ENCODE data around the gene TOGARAM2.

Gene TOGARAM2

DNA sequence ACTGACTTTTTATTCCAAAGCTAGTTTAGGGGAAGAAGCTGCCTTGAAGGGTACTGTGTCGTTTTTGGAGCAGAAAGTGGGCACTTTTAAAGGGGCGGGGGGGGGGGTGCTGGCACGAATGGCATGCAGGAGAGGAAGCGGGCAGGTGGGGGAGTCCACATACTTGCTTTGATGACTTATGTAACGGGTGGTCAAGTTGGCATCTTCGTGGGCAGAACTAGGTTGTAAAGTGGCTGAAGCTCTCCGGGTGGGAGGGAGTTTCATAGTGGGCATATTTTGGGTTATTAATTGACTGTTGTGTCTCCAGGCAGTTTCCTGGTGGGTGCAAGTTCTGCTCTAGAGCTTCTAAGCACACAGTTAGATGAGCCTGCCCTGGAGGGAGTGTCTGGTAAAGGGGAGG, 73.3 kb downstream of the TOGARAM2 start:
- no peak for DNase-seq (ENCODE audit: low read depth)

DNA sequence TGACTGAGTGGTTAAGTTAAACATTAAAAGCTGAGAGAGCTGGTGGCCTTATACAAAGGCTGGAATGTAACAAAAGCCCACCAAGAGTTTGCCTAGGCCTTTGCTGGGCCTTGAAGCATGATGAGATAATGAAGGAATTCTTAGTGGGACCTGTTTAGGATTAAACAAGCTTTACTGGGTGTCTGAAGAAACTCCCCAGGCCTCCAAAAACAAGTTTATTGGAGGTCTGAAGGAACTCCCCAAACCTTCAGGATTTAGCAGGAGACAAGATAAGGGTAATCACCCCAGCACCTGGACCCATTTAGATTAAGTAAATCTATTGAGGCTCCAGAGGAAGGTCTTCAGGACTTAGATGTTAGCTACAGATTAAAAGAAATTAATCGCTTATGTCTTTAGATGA, 74.5 kb downstream of the TOGARAM2 start:
- no peak for DNase-seq (ENCODE audit: low read depth)

DNA sequence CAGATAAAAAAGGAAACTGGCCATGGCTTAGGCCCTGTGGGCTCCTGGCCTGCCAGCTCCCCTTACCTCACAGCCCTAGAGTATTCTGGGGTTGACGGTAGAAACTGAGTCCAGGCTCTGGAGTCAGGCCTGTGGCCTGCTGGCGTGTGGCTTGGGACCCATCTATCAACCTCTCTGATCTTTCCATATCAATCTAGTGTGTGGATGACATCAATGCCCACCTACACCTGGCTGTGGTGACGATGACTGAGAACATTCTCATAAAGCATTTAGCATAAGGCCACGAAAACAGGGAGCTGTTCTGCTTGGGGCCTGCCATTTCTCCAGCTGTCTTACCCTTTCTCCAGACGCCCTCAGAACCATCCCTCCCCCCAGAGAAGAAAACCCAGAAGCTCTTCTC, 75.4 kb downstream of the TOGARAM2 start:
- no peak for DNase-seq (ENCODE audit: low read depth)

DNA sequence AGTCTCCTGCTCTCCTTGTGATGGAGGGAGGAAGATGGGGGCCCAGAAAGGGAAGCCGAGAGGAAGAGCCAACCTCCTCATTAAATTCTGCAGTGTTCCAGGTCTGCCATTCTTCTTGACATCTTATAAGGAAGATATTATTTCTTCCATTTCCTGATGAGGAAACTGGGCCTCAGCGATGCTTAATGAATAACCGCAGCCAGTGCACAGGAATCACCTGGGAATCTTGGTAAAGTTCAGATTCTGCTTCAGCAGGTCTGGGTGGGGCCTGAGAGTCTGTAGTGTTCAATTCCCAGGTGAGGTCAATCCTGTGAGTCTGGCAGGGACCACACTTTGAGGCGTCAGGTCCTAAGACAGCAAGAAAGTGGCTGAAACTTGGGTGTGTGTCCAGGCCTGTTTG, 75.9 kb downstream of the TOGARAM2 start:
- no peak for DNase-seq (ENCODE audit: low read depth)

DNA sequence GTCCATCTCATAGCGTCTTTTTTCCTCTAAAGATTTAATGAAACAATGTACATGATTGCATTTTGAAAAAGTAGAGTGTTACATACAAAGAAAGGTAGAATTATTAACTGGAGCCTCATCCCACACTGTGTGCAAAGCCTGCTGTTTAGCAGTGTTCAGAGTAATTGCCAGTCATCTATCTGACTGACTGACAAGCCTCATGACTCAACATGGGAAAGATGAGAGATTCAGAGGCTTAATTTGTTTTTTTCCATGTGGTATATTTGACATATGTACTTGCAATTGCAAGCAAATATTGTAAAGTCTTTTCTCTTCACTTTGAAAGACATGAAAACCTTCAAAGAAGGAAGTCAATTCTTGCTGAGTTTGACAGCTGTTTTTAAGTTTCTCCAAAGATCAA, 78.5 kb downstream of the TOGARAM2 start:
- no peak for DNase-seq (ENCODE audit: low read depth)

DNA sequence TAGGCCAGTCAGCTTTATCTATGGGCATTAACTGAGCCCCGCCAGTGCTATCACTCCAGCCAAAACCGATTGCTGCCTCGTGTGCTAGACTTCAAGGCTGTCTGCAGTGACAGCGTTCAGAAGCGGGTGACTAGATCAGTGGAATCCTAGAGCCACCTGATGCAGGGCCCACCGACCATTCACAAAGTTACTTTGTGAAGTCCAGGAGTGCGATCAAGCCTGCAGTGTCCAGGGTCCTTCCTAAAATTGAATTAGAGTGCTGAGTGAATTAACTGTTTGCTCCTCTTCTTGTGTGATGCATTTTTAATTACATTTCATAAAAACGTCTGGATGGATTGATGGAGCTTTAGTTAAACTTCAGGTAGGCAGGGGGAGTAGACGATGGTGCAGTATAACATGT, 79.3 kb downstream of the TOGARAM2 start:
- no peak for DNase-seq (ENCODE audit: low read depth)

DNA sequence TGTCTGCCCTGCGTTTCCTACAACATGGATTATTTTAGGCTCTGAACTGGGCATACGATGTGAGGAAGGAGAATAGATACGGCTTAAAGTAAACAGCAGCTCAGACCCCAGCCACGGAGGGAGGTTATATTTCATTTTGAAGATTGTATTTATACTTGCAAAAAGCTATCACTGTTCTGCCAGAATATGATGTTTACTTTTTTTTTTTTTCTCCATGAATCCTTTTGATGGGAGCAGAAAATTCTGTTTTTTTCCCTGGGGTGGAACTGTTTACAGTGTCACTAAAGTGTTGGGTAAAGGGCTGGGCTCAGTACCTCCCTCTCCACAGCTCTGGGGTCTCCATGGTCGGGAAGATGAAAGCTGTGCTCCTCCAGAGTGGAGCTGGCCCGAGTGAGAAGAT, 80.1 kb downstream of the TOGARAM2 start:
- no peak for DNase-seq (ENCODE audit: low read depth)

DNA sequence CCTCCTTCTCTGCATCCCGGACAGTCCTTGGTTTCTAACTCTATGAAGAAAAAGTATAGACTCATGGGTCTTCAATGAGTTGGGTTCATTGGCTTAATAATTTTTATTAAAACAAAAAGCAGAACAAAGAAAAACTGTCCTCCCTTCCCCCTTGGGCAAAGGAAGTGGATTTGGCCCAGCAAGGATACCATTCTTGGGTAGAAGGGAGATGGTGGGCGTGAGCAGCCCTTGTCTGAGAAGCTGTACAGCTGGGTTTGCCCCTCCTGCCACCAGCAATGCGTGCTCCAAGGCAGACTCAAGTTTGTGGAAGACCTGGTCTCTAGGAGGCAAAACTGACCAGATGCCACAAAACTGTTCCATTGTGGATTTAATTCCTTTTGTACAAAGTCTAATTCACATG, 80.5 kb downstream of the TOGARAM2 start:
- no peak for DNase-seq (ENCODE audit: low read depth)

DNA sequence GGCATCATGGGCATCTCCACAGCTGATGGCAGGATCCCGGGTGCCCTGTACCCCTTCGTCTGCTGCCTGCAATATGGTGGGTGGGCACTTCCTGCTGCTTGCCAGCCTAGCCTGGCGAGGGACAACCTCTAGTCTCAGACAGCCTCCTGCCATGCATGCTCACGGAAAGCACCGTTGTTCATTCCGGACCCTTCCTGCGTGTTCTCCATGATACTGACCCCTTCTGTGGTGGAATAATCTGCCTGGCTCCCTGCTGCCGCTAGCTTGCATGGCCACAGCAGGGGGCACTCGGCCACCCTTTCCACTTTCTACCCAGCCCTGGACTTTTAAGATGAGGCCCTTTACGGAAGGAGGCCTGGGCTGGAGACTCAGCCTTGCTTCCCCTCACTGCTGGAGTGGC, 81.3 kb downstream of the TOGARAM2 start:
- DNase-seq (ENCODE audit: low read depth): no peak

DNA sequence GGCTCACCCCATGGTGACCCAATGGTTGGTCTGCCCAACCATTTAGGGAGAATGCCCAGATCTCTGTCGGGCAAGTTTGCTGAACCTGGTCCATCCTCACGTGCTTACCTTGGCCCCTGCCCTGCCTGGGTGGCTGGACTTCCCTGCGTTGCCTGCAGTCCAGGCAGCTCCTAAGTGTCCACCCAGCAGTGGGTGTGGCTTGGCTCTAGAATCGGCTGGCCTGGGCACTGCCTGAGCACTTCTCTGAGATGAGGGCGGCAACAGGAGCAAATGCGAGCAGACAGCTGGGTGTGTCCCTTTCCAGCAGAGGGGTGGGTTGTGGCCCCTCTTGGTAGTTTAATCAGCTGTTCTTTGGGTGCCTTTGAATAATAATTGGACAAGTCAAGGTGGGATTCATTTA, 82.0 kb downstream of the TOGARAM2 start:
- DNase-seq (ENCODE audit: low read depth): no peak

DNA sequence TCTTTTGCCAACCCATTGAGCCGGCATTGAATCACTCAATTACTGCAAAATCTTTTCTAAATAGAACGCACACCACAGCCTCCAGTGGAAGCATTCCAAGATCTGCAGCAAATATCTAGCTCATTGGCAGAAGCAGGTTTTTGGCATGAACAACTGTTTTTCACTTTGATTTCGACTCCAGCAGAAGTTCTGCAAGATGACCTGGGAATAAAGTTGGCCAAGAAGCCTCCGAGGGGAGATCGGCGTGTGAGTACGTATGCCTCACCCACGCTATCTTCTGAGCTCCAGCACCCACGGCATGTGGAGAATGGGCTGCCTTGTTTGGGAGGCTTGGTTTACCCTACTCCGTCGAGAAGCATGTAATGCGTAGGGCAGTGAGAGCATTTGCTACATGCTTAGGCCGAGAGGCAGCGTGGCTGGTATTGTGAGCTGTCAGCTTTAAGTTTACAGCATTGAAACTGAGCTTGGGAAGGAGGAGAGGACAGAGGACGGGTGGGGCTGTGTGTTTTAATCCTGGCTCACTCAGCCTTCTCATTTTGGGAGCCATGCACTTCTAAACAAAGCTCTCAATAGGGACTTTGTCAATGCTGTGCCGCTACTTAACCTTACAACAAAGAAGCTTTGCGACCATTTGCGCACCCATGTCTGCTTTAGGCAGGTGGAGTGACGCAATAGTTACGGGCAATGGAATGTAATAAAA, 82.7 kb downstream of the TOGARAM2 start:
- no peak for DNase-seq (ENCODE audit: low read depth)

DNA sequence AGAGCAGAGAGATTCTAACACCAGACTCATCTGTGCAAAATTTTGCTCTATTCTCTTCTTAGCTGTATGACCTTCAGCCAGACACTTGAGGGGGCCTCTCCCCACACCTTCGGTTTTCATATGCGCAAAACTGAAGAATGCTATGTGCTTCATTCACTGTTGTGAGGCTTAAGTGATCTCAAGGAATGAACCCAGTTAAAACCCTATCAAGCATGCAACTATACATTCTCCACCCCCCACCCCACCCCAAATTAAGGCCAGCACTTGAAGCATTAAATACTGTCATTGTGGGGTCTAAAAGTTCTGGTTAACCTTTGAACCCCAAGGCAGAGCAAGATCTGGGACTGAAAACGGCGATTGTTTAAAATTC, 83.2 kb downstream of the TOGARAM2 start:
- no peak for DNase-seq (ENCODE audit: low read depth)

DNA sequence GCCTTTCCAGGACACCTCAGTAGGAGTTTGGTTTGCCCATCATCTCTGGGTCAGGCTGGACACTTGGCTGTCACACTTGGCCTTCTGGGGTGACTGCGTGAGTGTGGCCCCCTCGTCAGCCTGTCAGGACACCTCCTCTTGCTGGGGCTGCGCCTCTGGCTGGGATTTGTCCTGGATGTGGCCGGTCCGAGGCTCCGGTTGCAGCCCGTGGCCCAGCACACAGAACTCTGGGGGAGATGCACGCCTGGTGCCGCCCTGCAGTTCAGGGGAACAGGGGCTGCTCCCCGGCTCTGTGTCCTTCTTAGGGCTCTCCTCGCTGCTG, 83.6 kb downstream of the TOGARAM2 start:
- DNase-seq (ENCODE audit: low read depth): no peak

DNA sequence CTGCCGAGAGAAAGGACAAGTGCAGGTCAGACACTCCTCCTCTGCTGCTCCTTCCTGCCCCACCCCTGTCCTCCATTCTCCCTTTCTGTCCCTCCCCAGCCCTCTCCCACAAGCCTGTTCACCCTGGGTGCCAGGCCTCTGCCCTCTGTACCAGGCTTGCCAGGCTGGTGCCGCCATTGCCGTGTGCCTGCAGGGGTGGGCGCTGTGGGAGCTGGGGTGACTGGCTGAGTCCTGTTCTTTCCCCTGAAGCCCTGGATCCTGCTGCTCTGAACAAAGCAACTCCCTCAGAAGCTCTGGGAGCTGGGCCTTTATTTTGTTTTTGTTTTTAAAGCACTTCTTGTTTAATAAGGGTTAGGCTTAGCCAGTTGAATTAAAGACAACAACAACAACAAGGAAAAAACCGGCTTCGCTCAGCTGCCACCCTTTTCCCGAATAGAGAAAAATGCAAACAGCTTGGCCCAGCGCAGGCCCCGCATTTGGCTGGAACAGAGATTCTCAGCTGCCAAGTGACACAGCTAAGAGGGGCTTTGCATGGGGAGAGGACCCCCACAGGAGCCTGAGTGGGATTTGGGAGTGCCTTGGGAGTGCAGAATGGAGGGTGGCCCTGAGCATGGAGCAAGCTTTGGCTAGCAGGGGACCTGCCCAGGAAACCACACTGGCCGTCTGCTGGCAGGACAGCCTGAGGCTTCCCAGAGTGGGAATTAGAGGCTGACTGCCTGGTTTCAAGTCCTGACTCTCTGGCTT, 84.1 kb downstream of the TOGARAM2 start:
- DNase-seq (ENCODE audit: low read depth): no peak

DNA sequence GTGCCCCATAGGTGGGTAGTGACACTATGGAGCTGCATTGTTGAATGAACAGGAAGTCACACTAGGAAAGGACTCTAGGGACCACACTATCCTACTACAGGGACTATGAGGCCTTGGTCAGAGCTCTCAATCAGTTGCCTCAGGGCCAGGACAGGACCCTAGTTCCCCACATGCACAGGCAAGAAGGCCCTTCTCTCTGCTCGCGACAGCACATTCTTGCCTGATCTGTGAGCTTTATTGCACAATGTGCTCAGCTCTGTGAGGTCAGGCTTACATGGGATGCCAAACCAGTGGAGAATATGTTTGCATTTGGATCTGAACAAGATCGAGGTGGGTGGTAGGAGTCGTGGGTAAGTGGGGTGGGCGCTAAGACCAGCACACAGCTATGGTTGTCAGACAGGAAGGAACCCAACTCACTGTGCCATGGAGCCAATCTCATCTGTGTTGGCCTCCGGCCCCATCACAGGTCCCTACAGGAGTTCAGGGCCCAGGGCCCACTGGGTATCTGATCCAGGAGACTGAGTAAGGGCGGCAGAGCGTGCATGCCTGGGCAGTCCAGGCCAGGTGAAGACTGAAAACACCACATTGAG, 85.3 kb downstream of the TOGARAM2 start:
- DNase-seq (ENCODE audit: low read depth): no peak

DNA sequence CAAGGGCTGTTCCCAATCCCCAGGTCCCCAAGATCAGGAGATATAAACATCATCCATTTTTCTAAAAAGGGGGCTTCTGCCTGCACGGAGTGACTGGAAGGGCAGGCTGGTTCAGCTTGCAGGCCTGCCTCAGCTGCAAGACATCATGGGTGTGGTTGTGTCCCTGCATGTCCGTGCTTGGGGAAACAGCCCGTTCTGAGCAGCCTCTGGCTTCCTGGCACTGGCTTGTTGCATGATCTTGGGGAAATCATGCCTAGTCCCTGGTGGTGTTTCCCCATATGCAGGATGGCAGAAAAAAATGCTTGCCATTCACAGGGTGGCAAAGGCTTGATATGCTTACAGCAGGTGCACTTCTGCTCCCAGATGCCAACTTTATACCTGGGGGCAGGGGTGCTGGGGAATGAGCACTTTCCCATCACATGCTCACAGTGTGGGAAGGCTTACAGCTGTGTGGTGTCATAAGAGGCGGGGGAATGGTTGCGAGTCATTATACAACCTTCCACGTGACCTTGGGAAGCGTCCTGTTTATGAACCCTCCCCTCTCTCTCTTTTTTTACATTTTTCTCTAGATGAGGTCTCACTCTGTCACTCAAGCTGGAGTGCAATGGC, 86.0 kb downstream of the TOGARAM2 start:
- no peak for DNase-seq (ENCODE audit: low read depth)

DNA sequence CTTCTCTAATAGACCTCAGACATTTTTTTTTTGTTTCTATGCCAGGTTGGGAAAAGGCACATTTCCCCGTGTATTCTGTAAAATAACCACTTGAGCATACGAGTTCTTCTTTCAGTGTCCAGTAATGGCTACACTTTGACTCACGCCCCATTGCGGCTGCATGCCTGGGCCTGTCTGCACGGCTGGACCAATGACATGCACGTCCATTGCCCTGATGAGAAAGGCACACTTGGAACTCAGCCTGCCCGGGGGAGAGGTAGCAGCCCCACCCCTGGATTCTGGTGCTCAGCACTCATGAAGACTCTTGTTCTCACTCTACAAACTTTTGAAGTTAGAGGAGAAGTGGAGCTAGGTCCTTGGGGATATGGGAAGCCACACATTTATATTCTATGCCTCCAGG, 87.4 kb downstream of the TOGARAM2 start:
- no peak for DNase-seq (ENCODE audit: low read depth)

DNA sequence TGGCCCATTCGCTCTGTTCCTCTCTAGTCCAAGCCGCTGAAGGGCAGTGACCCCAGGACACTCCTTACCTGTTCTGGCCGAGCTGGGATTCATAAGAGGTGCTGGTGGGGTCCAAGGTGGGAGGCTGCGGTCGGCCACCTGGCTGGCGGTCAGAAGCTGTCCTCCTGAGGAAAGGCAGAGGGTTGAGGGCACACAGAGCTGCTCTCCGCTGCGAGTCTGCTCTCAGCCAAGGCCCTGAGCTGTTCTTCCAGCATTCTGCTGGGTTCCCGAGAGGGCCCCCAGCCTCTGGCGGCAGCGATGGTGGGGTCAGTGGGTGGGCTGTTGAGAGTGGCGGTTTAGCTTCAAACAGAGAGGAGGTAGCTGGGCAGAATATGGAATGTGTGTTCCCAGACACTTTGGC, 89.4 kb downstream of the TOGARAM2 start:
- DNase-seq (ENCODE audit: low read depth): no peak

DNA sequence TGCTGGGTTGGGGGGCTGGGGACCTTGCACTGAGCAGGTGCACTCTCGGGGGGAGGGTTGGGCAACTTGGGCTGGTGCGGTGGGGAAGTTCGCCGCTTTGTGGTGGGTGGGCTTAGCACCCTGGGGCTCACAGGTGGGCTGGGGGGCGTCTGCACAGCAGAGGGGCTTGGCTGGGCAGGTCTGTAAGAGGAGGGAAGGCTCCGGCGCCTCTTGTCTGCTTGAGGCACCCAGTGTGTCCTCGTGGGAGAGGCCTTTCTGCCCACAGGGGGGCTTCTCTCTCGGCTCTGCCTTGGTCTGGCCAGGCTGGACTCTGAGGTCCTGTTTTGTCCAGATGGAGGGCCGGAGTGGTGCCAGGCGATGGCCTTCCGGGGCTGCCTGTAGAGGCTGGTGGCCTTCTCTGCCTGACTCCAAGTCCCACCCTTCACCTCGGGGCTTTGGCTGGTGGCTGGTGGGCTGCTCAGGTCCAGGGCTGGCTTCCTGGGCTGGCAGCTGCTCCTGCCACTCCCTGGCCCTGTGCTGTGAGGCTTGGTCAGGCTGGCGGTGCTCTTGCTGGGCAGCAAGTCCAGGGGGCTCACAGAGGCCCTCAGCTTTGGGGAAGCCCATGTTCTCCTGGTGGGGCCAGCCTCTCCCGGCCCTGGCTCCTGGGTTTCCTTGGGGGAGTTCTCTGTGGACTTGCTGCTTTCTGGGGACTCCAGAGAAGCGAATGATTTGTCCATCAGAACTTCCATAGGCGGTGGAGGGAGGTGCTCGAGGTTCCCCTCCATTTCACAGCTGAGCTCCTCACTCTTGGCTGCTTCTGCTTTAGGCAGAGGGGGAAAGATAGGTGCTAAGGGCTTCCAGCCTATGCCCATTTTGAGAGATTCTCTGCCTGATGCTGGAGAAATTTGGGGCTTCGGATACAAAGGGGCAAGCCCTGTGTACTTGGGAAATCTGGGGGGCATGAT, 90.2 kb downstream of the TOGARAM2 start:
- DNase-seq (ENCODE audit: low read depth): no peak

DNA sequence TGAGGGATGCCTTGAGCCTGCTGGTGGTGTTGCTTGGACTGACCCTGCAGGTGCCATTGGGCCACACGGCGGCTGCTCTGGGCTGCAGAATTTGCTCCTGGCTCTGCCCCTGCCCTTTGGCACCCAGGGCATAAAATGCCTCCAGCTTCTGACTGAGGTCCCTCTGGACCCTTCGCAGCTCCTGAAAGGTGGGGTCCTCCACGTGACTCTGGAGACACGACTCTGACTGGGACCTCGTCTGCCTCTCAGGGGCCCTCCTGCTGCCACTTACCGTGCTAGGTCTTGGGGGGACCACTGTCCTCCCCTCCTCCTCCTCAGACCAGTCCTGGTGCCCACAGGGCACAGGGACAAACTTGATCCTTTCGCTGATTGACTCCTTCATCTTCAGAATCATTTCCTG, 91.2 kb downstream of the TOGARAM2 start:
- no peak for DNase-seq (ENCODE audit: low read depth)

DNA sequence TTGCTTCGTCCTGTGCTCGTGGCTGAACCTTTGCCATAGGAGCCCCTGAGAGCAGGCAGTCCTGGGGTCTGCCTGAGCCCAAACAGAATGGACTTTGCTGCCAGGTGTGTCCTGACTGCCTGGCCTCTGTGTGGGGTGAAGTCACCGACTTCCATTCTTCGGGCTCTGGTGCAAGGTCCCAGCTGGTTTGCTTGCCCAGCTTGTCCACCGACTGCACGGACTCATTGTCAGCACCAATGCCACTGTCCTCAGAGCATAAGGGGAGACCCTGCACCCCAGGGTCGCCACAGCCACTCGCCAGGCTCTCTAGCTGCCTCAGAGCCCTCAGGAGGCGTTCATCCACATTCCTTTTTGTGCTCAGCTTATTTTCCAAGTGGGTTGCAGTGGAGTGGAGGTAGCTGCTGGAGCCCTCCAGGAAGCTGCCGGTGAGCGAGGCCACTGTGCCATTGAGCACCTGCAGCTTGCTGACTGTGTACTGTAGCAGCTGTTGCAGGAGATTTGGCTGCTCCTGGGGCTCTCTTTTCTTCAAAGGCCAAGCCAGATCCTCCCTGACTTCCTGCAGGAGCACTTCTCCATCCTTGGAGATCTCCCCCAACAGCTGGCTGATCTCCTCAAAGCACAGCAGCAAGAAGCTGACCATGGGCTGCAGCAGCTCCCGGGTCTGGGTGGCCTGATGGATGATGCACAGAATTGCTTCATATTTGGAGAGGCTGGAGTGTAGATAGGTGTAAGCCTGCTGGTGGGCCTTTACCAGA, 92.0 kb downstream of the TOGARAM2 start:
- DNase-seq (ENCODE audit: low read depth): no peak

DNA sequence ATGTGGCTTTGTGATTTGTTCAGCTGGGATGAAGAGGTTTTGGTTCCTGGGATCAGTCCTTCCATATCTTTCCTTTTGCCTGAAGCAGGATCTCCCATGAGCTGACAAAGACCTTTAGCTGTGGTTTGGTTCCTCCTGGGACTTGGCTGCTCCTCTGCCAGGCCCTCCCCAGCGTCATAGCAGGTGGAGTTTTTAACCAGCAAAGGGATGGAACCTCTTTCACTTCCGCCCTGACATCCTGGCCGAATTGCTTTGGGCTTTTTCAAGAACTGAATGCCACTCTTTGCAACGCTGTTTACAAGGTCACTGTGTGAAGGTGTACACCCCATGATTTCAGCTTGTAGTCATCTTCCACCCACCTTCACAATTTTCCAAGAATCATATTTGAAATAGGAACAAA, 92.8 kb downstream of the TOGARAM2 start:
- DNase-seq (ENCODE audit: low read depth): no peak
